Raji (cell line): ENCODE measurements around the gene DHRS13.

Source experiments
- POLR2A ChIP-seq: IDR thresholded peaks from 2 replicates; pipeline ENCODE4 v1.6.1; 2011; ENCODE audit warnings: low read depth, low read length, control low read depth; ENCODE audit not compliant: insufficient read depth

The DHRS13 gene

GRCh38 chr17:28896884-28897768 lies 5.8 kb downstream of the DHRS13 start, which contains the start of gene FLOT2:
Gene FLOT2, minus strand, starts transcription at chr17:28897733. Its CDS starts 159 bp downstream, at chr17:28897574.
- TF ChIP-seq POLR2A: peak; percentile 63

- no peak for TF ChIP-seq POLR2A
Measured at GRCh38 chr17:28896491-28896883, 6.4 kb downstream of the DHRS13 start.

GRCh38 chr17:28895794-28896447 lies 7.0 kb downstream of the DHRS13 start:
- no peak for TF ChIP-seq POLR2A

- no peak for TF ChIP-seq POLR2A
Measured at GRCh38 chr17:28892024-28892423, 10.9 kb downstream of the DHRS13 start.

- no peak for TF ChIP-seq POLR2A
Measured at GRCh38 chr17:28891201-28891600, 11.7 kb downstream of the DHRS13 start.

GRCh38 chr17:28889996-28890395 lies 12.9 kb downstream of the DHRS13 start:
- no peak for TF ChIP-seq POLR2A

GRCh38 chr17:28888832-28889231 lies 14.0 kb downstream of the DHRS13 start:
- no peak for TF ChIP-seq POLR2A

- TF ChIP-seq POLR2A: no peak
Measured at GRCh38 chr17:28887871-28888471, 14.9 kb downstream of the DHRS13 start.

GRCh38 chr17:28885951-28886350 lies 16.9 kb downstream of the DHRS13 start:
- TF ChIP-seq POLR2A: no peak

- no peak for TF ChIP-seq POLR2A
Measured at GRCh38 chr17:28885363-28885762, 17.5 kb downstream of the DHRS13 start.

- TF ChIP-seq POLR2A: no peak
Measured at GRCh38 chr17:28883967-28884702, 18.7 kb downstream of the DHRS13 start.

GRCh38 chr17:28882154-28882895 lies 20.6 kb downstream of the DHRS13 start:
- no peak for TF ChIP-seq POLR2A

GRCh38 chr17:28881533-28882056 lies 21.3 kb downstream of the DHRS13 start:
- TF ChIP-seq POLR2A: no peak

- no peak for TF ChIP-seq POLR2A
Measured at GRCh38 chr17:28880572-28880945, 22.3 kb downstream of the DHRS13 start.
